IMR-90 (cell line): Measurements from ENCODE around the gene NOD2. TPM values are rescaled to one million over a fixed set of nuclear protein-coding genes. Genes with fewer than 3 reads are reported as not detected.

ENCODE experiments used
- ATAC-seq: fragments of 200-7000 bp; cut with Tn5 transposase; 2 replicates; pipeline ENCODE4 v1.9.1; 2020; ENCODE audit warnings: low read depth, mild to moderate bottlenecking, moderate library complexity
- BruUV-seq: library from RNA; stranded (reverse); fragments of 400-500 nt; replicated peaks from 2 replicates; lab custom pipeline; 2021; lab: Mats Ljungman, UMichigan
- CTCF ChIA-PET: fragments of 300-600 bp; formaldehyde crosslinking; extraction: SDS; loops from one replicate; lab custom pipeline; 2021; ENCODE audit warnings: antibody characterized with exemption; lab: Yijun Ruan, JAX
- POLR2A ChIA-PET: fragments of 300-600 bp; sonication (Branson Sonifier 250); formaldehyde crosslinking; loops from one replicate; lab custom pipeline; 2022; ENCODE audit warnings: antibody characterized with exemption; ENCODE audit not compliant: unreplicated experiment; lab: Charles Lee
- DNase-seq: peaks from one replicate; pipeline ENCODE4 v3.0.0; 2013
- H2AFZ ChIP-seq: replicated peaks from 2 replicates; pipeline ENCODE3; 2013; ENCODE audit warnings: low read length, mild to moderate bottlenecking; ENCODE audit not compliant: poor library complexity
- H2AK5ac ChIP-seq: 2 replicates; pipeline ENCODE4 v1.6.1; 2013; ENCODE audit warnings: low read depth, low read length, inconsistent platforms
- H2AK9ac ChIP-seq: replicated peaks from 2 replicates; pipeline ENCODE3; 2013; ENCODE audit warnings: mild to moderate bottlenecking, low read depth, low read length, moderate library complexity; ENCODE audit not compliant: poor library complexity
- H2BK120ac ChIP-seq: 2 replicates; pipeline ENCODE4 v1.6.1; 2013; ENCODE audit warnings: low read depth, low read length, inconsistent platforms
- H2BK15ac ChIP-seq: 3 replicates; pipeline ENCODE4 v1.6.1; 2013; ENCODE audit warnings: low read depth, low read length, inconsistent platforms
- H2BK20ac ChIP-seq: 2 replicates; pipeline ENCODE4 v1.6.1; 2013; ENCODE audit warnings: low read depth, mild to moderate bottlenecking, inconsistent platforms, low read length, moderate library complexity
- H2BK5ac ChIP-seq: 2 replicates; pipeline ENCODE4 v1.6.1; 2013; ENCODE audit warnings: mild to moderate bottlenecking, low read depth, low read length, inconsistent platforms; ENCODE audit not compliant: poor library complexity, severe bottlenecking
- H3K14ac ChIP-seq: replicated peaks from 2 replicates; pipeline ENCODE4 v1.6.1; 2013; ENCODE audit warnings: low read depth, low read length, inconsistent platforms
- H3K18ac ChIP-seq: 2 replicates; pipeline ENCODE4 v1.6.1; 2013; ENCODE audit warnings: low read depth, low read length, control low read depth
- H3K23ac ChIP-seq: 2 replicates; pipeline ENCODE4 v1.6.1; 2013; ENCODE audit warnings: low read depth, low read length, inconsistent platforms
- H3K27ac ChIP-seq: 2 replicates; pipeline ENCODE4 v1.5.1; 2013; ENCODE audit warnings: mild to moderate bottlenecking, control low read depth, low read length; ENCODE audit not compliant: insufficient read depth
- H3K27me3 ChIP-seq: 2 replicates; pipeline ENCODE4 v1.6.1; 2013; ENCODE audit warnings: low read length; ENCODE audit not compliant: control insufficient read depth, insufficient read depth
- H3K36me3 ChIP-seq: 2 replicates; pipeline ENCODE4 v1.6.1; 2013; ENCODE audit warnings: low read length, mixed read lengths; ENCODE audit not compliant: control insufficient read depth, insufficient read depth
- H3K4ac ChIP-seq: 2 replicates; pipeline ENCODE4 v1.6.1; 2013; ENCODE audit warnings: low read depth, low read length, inconsistent platforms
- H3K4me1 ChIP-seq: 2 replicates; pipeline ENCODE4 v1.6.1; 2013; ENCODE audit warnings: low read length, mixed read lengths; ENCODE audit not compliant: control insufficient read depth, insufficient read depth
- H3K4me2 ChIP-seq: 2 replicates; pipeline ENCODE4 v1.6.1; 2013; ENCODE audit warnings: low read depth, mild to moderate bottlenecking, control low read depth, low read length, moderate library complexity
- H3K4me3 ChIP-seq: 2 replicates; pipeline ENCODE4 v1.5.1; 2013; ENCODE audit warnings: low read depth, mild to moderate bottlenecking, control low read depth, low read length, moderate library complexity; ENCODE audit not compliant: insufficient read depth
- H3K56ac ChIP-seq: 2 replicates; pipeline ENCODE4 v1.6.1; 2013; ENCODE audit warnings: low read length, inconsistent platforms; ENCODE audit not compliant: insufficient read depth; ENCODE audit errors: extremely low read depth
- H3K79me1 ChIP-seq, 2 experiments: 2 replicates each; pipeline ENCODE4 v1.6.1; 2013; ENCODE audit warnings: low read length in 2 of 2, inconsistent platforms in 1 of 2, low read depth in 1 of 2
- H3K9ac ChIP-seq: 2 replicates; pipeline ENCODE4 v1.6.1; 2013; ENCODE audit warnings: low read depth, low read length, control low read depth
- H3K9me1 ChIP-seq: 2 replicates; pipeline ENCODE4 v1.6.1; 2013; ENCODE audit warnings: low read length, inconsistent platforms; ENCODE audit not compliant: insufficient read depth
- H3K9me3 ChIP-seq: 2 replicates; pipeline ENCODE4 v1.6.1; 2013; ENCODE audit warnings: low read length; ENCODE audit not compliant: control insufficient read depth, insufficient read depth
- H4K20me1 ChIP-seq: 2 replicates; pipeline ENCODE4 v1.6.1; 2013; ENCODE audit warnings: low read length, inconsistent platforms; ENCODE audit not compliant: insufficient read depth
- H4K5ac ChIP-seq: 2 replicates; pipeline ENCODE4 v1.6.1; 2013; ENCODE audit warnings: mild to moderate bottlenecking, low read depth, low read length, control low read depth
- H4K8ac ChIP-seq, 2 experiments: 2 replicates each; pipeline ENCODE4 v1.6.1; 2013; ENCODE audit warnings: low read depth in 2 of 2, low read length in 2 of 2, control low read depth in 1 of 2, inconsistent platforms in 1 of 2
- H4K91ac ChIP-seq: 2 replicates; pipeline ENCODE4 v1.6.1; 2013; ENCODE audit warnings: low read depth, low read length, inconsistent platforms; ENCODE audit not compliant: insufficient read depth
- BHLHE40 ChIP-seq: fragments of 150-350 bp; IDR thresholded peaks from 2 replicates; pipeline ENCODE4 v1.6.1; 2016; ENCODE audit warnings: mild to moderate bottlenecking, low read depth, low read length
- CTCF ChIP-seq: conservative IDR thresholded peaks from 2 replicates; pipeline ENCODE4 v1.5.1; 2012; ENCODE audit warnings: mild to moderate bottlenecking, low read depth, low read length, improper control_type of control experiment
- MAZ ChIP-seq: IDR thresholded peaks from 2 replicates; pipeline ENCODE4 v1.6.1; 2012; ENCODE audit warnings: low read depth, mild to moderate bottlenecking, low read length, improper control_type of control experiment, moderate library complexity, borderline replicate concordance
- POLR2A ChIP-seq: IDR thresholded peaks from 2 replicates; pipeline ENCODE4 v1.6.1; 2012; ENCODE audit warnings: mild to moderate bottlenecking, low read depth, low read length
- RCOR1 ChIP-seq: IDR thresholded peaks from 2 replicates; pipeline ENCODE4 v1.6.1; 2012; ENCODE audit warnings: mild to moderate bottlenecking, low read length, improper control_type of control experiment; ENCODE audit not compliant: insufficient replicate concordance
- SMC3 ChIP-seq: fragments of 150-350 bp; IDR thresholded peaks from 2 replicates; pipeline ENCODE4 v1.6.1; 2016; ENCODE audit warnings: low read depth, mild to moderate bottlenecking, antibody characterized with exemption, low read length, moderate library complexity
- whole genome bisulfite sequencing, 2 experiments: methylation state at CpG; one replicate each; pipeline versions ENCODE4 v1.1.5 to v1.1.7; 2013; ENCODE audit warnings: missing lambda C conversion rate in 2 of 2; ENCODE audit not compliant: insufficient read length in 1 of 2; ENCODE audit errors: extremely low coverage in 2 of 2; 5-methylcytosine and 5-hydroxymethylcytosine counted together
- dilution Hi-C: fragments of 300-500 bp; cut with HindIII; formaldehyde crosslinking; loops from one replicate; pipeline ENCODE4 v1.14.3; 2018; ENCODE audit warnings: low sequenced_read_pairs; ENCODE audit not compliant: unreplicated experiment
- in situ Hi-C: fragments of 300-500 bp; cut with MboI; formaldehyde crosslinking; loops from 3 replicates; pipeline ENCODE4 v1.14.3; 2019; ENCODE audit warnings: low sequenced_read_pairs, inconsistent platforms, mixed read lengths
- intact Hi-C: fragments of 100-400 bp; cut with micrococcal nuclease; formaldehyde crosslinking; loops from 2 replicates; pipeline ENCODE4 v1.10.0; 2022
- polyA plus RNA-seq, 3 experiments: library from polyadenylated mRNA; depleted of rRNA; stranded (reverse); fragments of >200 nt; gene quantifications; 2 replicates each; pipeline ENCODE4 v1.2.3, GENCODE V29; 2012; ENCODE audit warnings: low replicate concordance in 1 of 3
- total RNA-seq: library from RNA; depleted of rRNA; stranded (reverse); fragments of >200 nt; gene quantifications from 2 replicates; pipeline ENCODE4 v1.2.3, GENCODE V29; 2012

The NOD2 gene
- total and polyA plus RNA-seq, 2 of the 4 experiments (the other 2 are of a cell fraction), result not detected

GRCh38 chr16:50740736-50741135 lies 47.3 kb downstream of the NOD2 start:
- H3K9me3 ChIP-seq, result no peaks in the 10 kb centered on the region
- DNase-seq, result no peak

More at GRCh38 chr16:50740736-50741135, 47.3 kb downstream of the NOD2 start:
- in situ Hi-C loops, result no loop called here
- no peak overlapping the region for H4K8ac ChIP-seq
- H4K20me1 ChIP-seq, result no peaks in the 10 kb centered on the region
- intact Hi-C loops, result loop anchor here (1.0 to 10.0 kb wide), 6 partner anchors 66 to 586 kb away; partner anchors contain the start of gene TENT4B
- no peak overlapping the region for H4K91ac ChIP-seq
- H3K27ac ChIP-seq, result no peak overlapping the region
- no peak overlapping the region for H2BK20ac ChIP-seq
- no peak overlapping the region for H3K4me2 ChIP-seq
- H2BK5ac ChIP-seq, result no peak overlapping the region
- BruUV-seq, result no TSS peak
- no peak for TF ChIP-seq CTCF
- no peak for TF ChIP-seq SMC3
- no peak for TF ChIP-seq MAZ
- TF ChIP-seq POLR2A, result no peak
- no peak for TF ChIP-seq RCOR1
- TF ChIP-seq BHLHE40, result no peak
- peaks cover 2% of the 10 kb centered on the region; the same call in 1 of the 2 replicates for H3K36me3 ChIP-seq
- H3K56ac ChIP-seq, result no peak overlapping the region
- no peak overlapping the region for H3K18ac ChIP-seq
- H2AK5ac ChIP-seq, result no peak overlapping the region
- WGBS, 2 experiments, result no CpG with 5 or more reads among the region's 1 CpG
- peak overlapping the region; percentile 74 for H2AK9ac ChIP-seq
- no peak overlapping the region for H2BK15ac ChIP-seq
- peaks cover 9% of the 10 kb centered on the region for H3K4me1 ChIP-seq
- H2AFZ ChIP-seq, result no peak overlapping the region
- CTCF ChIA-PET, result interaction anchor here (0.6 kb wide), 1 partner anchor 716 kb away, joined by 3 read pairs; the partner anchor contains the start of gene CNEP1R1
- no peak for ATAC-seq
- peaks cover 8% of the 10 kb centered on the region for H3K27me3 ChIP-seq
- H3K79me1 ChIP-seq, result peaks cover 3 to 11% of the 10 kb centered on the region in 2 experiments; a peak in 1 of 4 replicates
- dilution Hi-C loops, result no loop called here
- POLR2A ChIA-PET, result interaction anchor here (1.4 kb wide), 1 partner anchor 9 kb away, joined by 5 read pairs; no protein-coding TSS in a partner anchor
- no peak overlapping the region for H3K4ac ChIP-seq
- H4K5ac ChIP-seq, result no peak overlapping the region
- H3K9ac ChIP-seq, result no peak overlapping the region
- H3K4me3 ChIP-seq, result no peak overlapping the region
- H2BK120ac ChIP-seq, result no peak overlapping the region
- H3K9me1 ChIP-seq, result no peaks in the 10 kb centered on the region; the same call in 1 of the 2 replicates
- no peak overlapping the region; the same call in 1 of the 2 replicates for H3K23ac ChIP-seq
- no peak overlapping the region for H3K14ac ChIP-seq
